ENCODE data around the gene SLC35G6.

The SLC35G6 gene

GRCh38 chr17:7496470-7497183, 15.4 kb downstream of the SLC35G6 start:
- TF ChIP-seq, protein P1, sequence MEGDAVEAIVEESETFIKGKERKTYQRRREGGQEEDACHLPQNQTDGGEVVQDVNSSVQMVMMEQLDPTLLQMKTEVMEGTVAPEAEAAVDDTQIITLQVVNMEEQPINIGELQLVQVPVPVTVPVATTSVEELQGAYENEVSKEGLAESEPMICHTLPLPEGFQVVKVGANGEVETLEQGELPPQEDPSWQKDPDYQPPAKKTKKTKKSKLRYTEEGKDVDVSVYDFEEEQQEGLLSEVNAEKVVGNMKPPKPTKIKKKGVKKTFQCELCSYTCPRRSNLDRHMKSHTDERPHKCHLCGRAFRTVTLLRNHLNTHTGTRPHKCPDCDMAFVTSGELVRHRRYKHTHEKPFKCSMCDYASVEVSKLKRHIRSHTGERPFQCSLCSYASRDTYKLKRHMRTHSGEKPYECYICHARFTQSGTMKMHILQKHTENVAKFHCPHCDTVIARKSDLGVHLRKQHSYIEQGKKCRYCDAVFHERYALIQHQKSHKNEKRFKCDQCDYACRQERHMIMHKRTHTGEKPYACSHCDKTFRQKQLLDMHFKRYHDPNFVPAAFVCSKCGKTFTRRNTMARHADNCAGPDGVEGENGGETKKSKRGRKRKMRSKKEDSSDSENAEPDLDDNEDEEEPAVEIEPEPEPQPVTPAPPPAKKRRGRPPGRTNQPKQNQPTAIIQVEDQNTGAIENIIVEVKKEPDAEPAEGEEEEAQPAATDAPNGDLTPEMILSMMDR (IDR thresholded peaks at IDR 0.05; ENCODE audit: low read depth, low read length) = no peak
- no peak for DNase-seq (ENCODE audit: extremely low read depth, low read depth)

GRCh38 chr17:7497228-7497627, 16.0 kb downstream of the SLC35G6 start:
- DNase-seq (ENCODE audit: extremely low read depth, low read depth) = no peak
- TF ChIP-seq, protein P1 (IDR thresholded peaks at IDR 0.05; ENCODE audit: low read depth, low read length) = no peak

- no peak for DNase-seq (ENCODE audit: extremely low read depth, low read depth)
Measured at GRCh38 chr17:7497636-7498035, 16.4 kb downstream of the SLC35G6 start.

DNA sequence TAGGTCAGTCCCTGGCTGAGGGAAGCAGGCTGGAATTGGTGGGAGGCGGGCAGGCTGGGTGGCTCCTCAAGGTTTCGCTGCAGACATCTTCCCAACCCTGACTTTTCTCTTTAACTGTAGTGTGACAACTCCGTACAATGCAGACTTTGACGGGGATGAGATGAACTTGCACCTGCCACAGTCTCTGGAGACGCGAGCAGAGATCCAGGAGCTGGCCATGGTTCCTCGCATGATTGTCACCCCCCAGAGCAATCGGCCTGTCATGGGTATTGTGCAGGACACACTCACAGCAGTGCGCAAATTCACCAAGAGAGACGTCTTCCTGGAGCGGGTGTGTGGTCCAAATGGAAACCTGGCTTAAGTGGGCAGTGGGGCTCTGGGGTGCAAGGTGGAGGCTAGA, 17.9 kb downstream of the SLC35G6 start:
- TF ChIP-seq, protein P1 (IDR thresholded peaks at IDR 0.05; ENCODE audit: low read depth, low read length) = no peak
- DNase-seq (ENCODE audit: extremely low read depth, low read depth) = no peak

More at GRCh38 chr17:7497636-7498035, 16.4 kb downstream of the SLC35G6 start:
- TF ChIP-seq, protein P1 (IDR thresholded peaks at IDR 0.05; ENCODE audit: low read depth, low read length) = no peak

- no peak for DNase-seq (ENCODE audit: extremely low read depth, low read depth)
- TF ChIP-seq, protein P1 (IDR thresholded peaks at IDR 0.05; ENCODE audit: low read depth, low read length) = no peak
Measured at GRCh38 chr17:7501729-7502128, 20.5 kb downstream of the SLC35G6 start.

DNA sequence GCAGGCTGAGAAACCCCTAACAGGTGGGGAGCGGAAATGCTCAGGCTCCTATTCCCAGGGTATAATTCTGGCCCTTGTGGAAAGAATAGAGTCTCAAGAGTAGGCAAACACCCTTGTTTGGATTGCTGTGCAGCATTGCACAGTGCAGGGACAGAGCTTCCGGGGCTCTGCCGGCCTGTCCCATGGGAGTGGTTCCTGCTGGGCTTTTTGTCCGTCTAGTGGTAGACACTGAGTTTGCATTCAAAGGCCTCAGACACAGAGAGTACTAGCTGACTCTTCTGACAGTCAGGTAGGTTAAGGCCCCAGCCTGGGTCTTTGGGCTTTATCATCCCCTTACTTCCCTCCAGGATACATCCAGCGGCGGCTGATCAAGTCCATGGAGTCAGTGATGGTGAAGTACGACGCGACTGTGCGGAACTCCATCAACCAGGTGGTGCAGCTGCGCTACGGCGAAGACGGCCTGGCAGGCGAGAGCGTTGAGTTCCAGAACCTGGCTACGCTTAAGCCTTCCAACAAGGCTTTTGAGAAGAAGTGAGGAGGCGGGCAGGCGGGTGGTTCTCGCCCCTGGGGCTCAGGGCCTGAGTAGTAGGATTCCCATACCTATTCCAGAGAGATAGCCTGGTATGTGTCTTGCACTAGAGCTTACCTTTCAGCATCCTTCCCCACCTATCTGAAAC, 21.1 kb downstream of the SLC35G6 start:
- TF ChIP-seq, protein P1 (IDR thresholded peaks at IDR 0.05; ENCODE audit: low read depth, low read length) = no peak
- no peak for DNase-seq (ENCODE audit: extremely low read depth, low read depth)

DNA sequence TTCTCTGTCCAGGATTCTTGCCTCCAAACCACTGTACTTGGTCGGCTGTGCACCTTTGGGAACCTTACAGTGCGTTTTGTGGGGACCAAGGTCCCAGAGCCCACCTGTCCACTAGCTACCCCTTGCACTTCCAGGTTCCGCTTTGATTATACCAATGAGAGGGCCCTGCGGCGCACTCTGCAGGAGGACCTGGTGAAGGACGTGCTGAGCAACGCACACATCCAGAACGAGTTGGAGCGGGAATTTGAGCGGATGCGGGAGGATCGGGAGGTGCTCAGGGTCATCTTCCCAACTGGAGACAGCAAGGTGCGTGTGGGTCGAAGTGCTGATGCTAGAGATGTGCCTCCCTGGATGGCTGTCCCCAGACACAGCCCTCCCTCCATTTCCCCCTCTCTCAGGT, 21.7 kb downstream of the SLC35G6 start:
- TF ChIP-seq, protein P1 (IDR thresholded peaks at IDR 0.05; ENCODE audit: low read depth, low read length) = no peak
- DNase-seq (ENCODE audit: extremely low read depth, low read depth) = no peak

All from AG09319 (cell line).